Activated CD4-positive, alpha-beta T cell treated with anti-CD3 and anti-CD28 coated beads, Interleukin-2, amount 10 ng/mL, durations not matched to agents 7 days and 5 days (primary cell): Measurements from ENCODE around the gene BCL11B. TPM values are rescaled to one million over a fixed set of nuclear protein-coding genes. Genes with fewer than 3 reads are reported as not detected.

Experiments
- CTCF ChIA-PET: fragments of 350-600 bp; sonication (Branson Sonifier 250); formaldehyde crosslinking; loops from one replicate; lab custom pipeline; 2021; ENCODE audit warnings: antibody characterized with exemption; lab: Charles Lee
- POLR2A ChIA-PET: fragments of 350-600 bp; sonication (Branson Sonifier 250); formaldehyde crosslinking; loops from one replicate; lab custom pipeline; 2021; ENCODE audit warnings: antibody characterized with exemption; lab: Charles Lee
- DNase-seq: peaks from one replicate; pipeline ENCODE4 v3.0.0-alpha.2; 2020
- H3K27ac Mint-ChIP-seq: one replicate; pipeline ENCODE4 v1.8.0; 2021; ENCODE audit warnings: mild to moderate bottlenecking, moderate library complexity, mixed read lengths
- H3K27me3 Mint-ChIP-seq: one replicate; pipeline ENCODE4 v1.8.0; 2021; ENCODE audit warnings: mixed read lengths
- H3K36me3 Mint-ChIP-seq: one replicate; pipeline ENCODE4 v1.8.0; 2021; ENCODE audit warnings: low read depth, mixed read lengths
- H3K4me1 Mint-ChIP-seq: one replicate; pipeline ENCODE4 v1.8.0; 2021; ENCODE audit warnings: mixed read lengths
- H3K4me3 Mint-ChIP-seq: one replicate; pipeline ENCODE4 v1.8.0; 2021; ENCODE audit warnings: mild to moderate bottlenecking, moderate library complexity, mixed read lengths
- H3K9me3 Mint-ChIP-seq: one replicate; pipeline ENCODE4 v1.8.0; 2021; ENCODE audit warnings: mixed read lengths
- total RNA-seq, 2 experiments: library from RNA; stranded (reverse); gene quantifications; one replicate each; pipeline ENCODE4 v1.2.3, GENCODE V29; 2021

Gene BCL11B
- total RNA-seq, 2 experiments from 2014 or later: 115 to 116 TPM

- no peaks in the 10 kb centered on the region for H3K36me3 Mint-ChIP-seq
- H3K27me3 Mint-ChIP-seq: peaks cover 9% of the 10 kb centered on the region
- H3K9me3 Mint-ChIP-seq: no peaks in the 10 kb centered on the region
- no peak for DNase-seq
- H3K4me3 Mint-ChIP-seq: no peak overlapping the region
- no peak overlapping the region for H3K27ac Mint-ChIP-seq
- POLR2A ChIA-PET: no interaction called here
- H3K4me1 Mint-ChIP-seq: peaks cover 29% of the 10 kb centered on the region
- CTCF ChIA-PET: no interaction called here
These were observed 9.4 kb upstream of the BCL11B start for GRCh38 chr14:99281396-99281795.

DNA sequence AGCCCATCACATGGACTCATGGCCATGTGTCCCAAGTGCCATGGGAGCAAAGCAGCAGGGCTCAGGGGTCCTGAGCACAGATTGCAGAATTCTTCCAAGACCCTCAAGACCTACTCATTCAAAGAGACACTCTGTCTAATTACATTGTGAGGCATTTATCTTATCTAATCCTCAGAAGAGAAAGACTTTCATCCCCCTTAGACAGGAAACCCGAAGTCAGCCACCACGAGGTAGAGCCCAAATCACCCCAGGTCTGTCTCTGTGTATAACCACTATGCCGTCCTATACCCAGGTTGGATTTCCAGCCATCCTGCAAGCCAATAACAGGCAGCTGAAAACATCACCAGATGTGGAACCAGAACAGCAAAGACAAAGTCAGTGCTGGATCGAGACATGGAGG is 8.9 kb upstream of the BCL11B start:
- Mint-ChIP-seq H3K27ac (no peak overlapping the region), H3K36me3 (no peaks in the 10 kb centered on the region), H3K4me3 (no peak overlapping the region), H3K9me3 (no peaks in the 10 kb centered on the region), H3K4me1 (peaks cover 30% of the 10 kb centered on the region), H3K27me3 (peaks cover 12% of the 10 kb centered on the region)
- ChIA-PET CTCF (no interaction called here), POLR2A (no interaction called here)
- DNase-seq: no peak

- POLR2A ChIA-PET: no interaction called here
- Mint-ChIP-seq H3K36me3 (no peaks in the 10 kb centered on the region), H3K27ac (no peak overlapping the region), H3K4me1 (peaks cover 37% of the 10 kb centered on the region), H3K9me3 (no peaks in the 10 kb centered on the region), H3K4me3 (no peak overlapping the region), H3K27me3 (peaks cover 17% of the 10 kb centered on the region)
- CTCF ChIA-PET: no interaction called here
- DNase-seq: no peak
These were observed 8.2 kb upstream of the BCL11B start for GRCh38 chr14:99280066-99280731.

GRCh38 chr14:99278836-99279235 is 6.8 kb upstream of the BCL11B start:
- no peak for DNase-seq
- H3K36me3 Mint-ChIP-seq: no peaks in the 10 kb centered on the region
- H3K27me3 Mint-ChIP-seq: peaks cover 22% of the 10 kb centered on the region
- POLR2A ChIA-PET: no interaction called here
- peaks cover 45% of the 10 kb centered on the region for H3K4me1 Mint-ChIP-seq
- H3K9me3 Mint-ChIP-seq: no peaks in the 10 kb centered on the region
- H3K27ac Mint-ChIP-seq: no peak overlapping the region
- H3K4me3 Mint-ChIP-seq: no peak overlapping the region
- CTCF ChIA-PET: no interaction called here

DNA sequence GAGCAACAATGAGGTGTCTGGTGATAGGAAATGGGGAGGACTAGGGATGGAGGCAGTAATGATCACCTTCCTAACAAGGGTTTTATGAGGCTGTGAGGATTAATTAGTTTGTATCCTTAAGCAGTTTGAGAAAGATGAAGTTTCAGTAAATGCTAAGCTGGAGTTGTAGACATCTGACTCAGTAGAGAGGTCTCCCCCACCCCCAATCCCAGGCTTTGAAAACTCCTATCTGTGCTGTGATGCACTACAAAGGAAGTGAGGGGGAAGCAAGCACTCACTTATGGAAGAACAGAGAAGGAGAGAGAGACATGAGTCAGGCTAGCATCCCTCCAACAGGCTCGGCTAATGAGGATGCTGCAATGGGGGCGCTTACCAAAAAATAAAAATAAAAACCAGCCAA is 5.5 kb upstream of the BCL11B start:
- ChIA-PET POLR2A (interaction anchor here (0.7 kb wide), 2 partner anchors 57 to 323 kb away, joined by 3 to 4 read pairs; no protein-coding TSS in a partner anchor), CTCF (interaction anchor here (0.7 to 1.5 kb wide), 5 partner anchors 9 to 81 kb away, joined by 3 read pairs; no protein-coding TSS in a partner anchor)
- peaks cover 52% of the 10 kb centered on the region for H3K4me1 Mint-ChIP-seq
- H3K36me3 Mint-ChIP-seq: no peaks in the 10 kb centered on the region
- no peak for DNase-seq
- H3K27me3 Mint-ChIP-seq: peaks cover 22% of the 10 kb centered on the region
- no peaks in the 10 kb centered on the region for H3K9me3 Mint-ChIP-seq
- H3K4me3 Mint-ChIP-seq: no peak overlapping the region
- no peak overlapping the region for H3K27ac Mint-ChIP-seq

GRCh38 chr14:99276482-99276881 is 4.5 kb upstream of the BCL11B start:
- DNase-seq: no peak
- Mint-ChIP-seq H3K9me3 (no peaks in the 10 kb centered on the region), H3K4me3 (no peak overlapping the region), H3K27ac (no peak overlapping the region), H3K27me3 (peaks cover 22% of the 10 kb centered on the region), H3K4me1 (peaks cover 56% of the 10 kb centered on the region), H3K36me3 (peaks cover under 1% of the 10 kb centered on the region)
- CTCF ChIA-PET: interaction anchor here (0.6 to 1.5 kb wide), 4 partner anchors 10 to 1648 kb away, joined by 3 to 4 read pairs (median 3); no protein-coding TSS in a partner anchor
- POLR2A ChIA-PET: no interaction called here

GRCh38 chr14:99275222-99275584 is 3.2 kb upstream of the BCL11B start:
- no peak for DNase-seq
- H3K27ac Mint-ChIP-seq: no peak overlapping the region
- CTCF ChIA-PET: interaction anchor here (0.6 to 2.0 kb wide), 4 partner anchors 10 to 1106 kb away, joined by 3 to 9 read pairs (median 4); no protein-coding TSS in a partner anchor

GRCh38 chr14:99274346-99275221 is 2.6 kb upstream of the BCL11B start:
- peak overlapping the region; percentile 86 for H3K4me3 Mint-ChIP-seq
- peaks cover 8% of the 10 kb centered on the region for H3K36me3 Mint-ChIP-seq
- H3K4me1 Mint-ChIP-seq: peaks cover 46% of the 10 kb centered on the region
- peaks cover 22% of the 10 kb centered on the region for H3K27me3 Mint-ChIP-seq
- CTCF ChIA-PET: interaction anchor here (0.7 to 2.0 kb wide), 4 partner anchors 9 to 1105 kb away, joined by 3 to 9 read pairs (median 6); no protein-coding TSS in a partner anchor
- peak; percentile 60 for DNase-seq
- H3K9me3 Mint-ChIP-seq: no peaks in the 10 kb centered on the region
- peak overlapping the region; percentile 99 for H3K27ac Mint-ChIP-seq
- POLR2A ChIA-PET: interaction anchor here (0.5 kb wide), 1 partner anchor 130 kb away, joined by 3 read pairs; no protein-coding TSS in a partner anchor

More at GRCh38 chr14:99275222-99275584, 3.2 kb upstream of the BCL11B start:
- Mint-ChIP-seq H3K9me3 (no peaks in the 10 kb centered on the region), H3K27me3 (peaks cover 22% of the 10 kb centered on the region), H3K36me3 (peaks cover 5% of the 10 kb centered on the region), H3K4me1 (peaks cover 46% of the 10 kb centered on the region), H3K4me3 (peak overlapping the region; percentile 86)
- POLR2A ChIA-PET: no interaction called here

- H3K36me3 Mint-ChIP-seq: peaks cover 14% of the 10 kb centered on the region
- ChIA-PET CTCF (interaction anchor here (0.7 to 2.0 kb wide), 4 partner anchors 9 to 1104 kb away, joined by 3 to 9 read pairs (median 6); no protein-coding TSS in a partner anchor), POLR2A (no interaction called here)
- H3K9me3 Mint-ChIP-seq: no peaks in the 10 kb centered on the region
- peaks cover 22% of the 10 kb centered on the region for H3K27me3 Mint-ChIP-seq
- H3K4me3 Mint-ChIP-seq: peak overlapping the region; percentile 73
- no peak for DNase-seq
- peak overlapping the region; percentile 99 for H3K27ac Mint-ChIP-seq
- peaks cover 46% of the 10 kb centered on the region for H3K4me1 Mint-ChIP-seq
These were observed 1.9 kb upstream of the BCL11B start for GRCh38 chr14:99273766-99274345.

DNA sequence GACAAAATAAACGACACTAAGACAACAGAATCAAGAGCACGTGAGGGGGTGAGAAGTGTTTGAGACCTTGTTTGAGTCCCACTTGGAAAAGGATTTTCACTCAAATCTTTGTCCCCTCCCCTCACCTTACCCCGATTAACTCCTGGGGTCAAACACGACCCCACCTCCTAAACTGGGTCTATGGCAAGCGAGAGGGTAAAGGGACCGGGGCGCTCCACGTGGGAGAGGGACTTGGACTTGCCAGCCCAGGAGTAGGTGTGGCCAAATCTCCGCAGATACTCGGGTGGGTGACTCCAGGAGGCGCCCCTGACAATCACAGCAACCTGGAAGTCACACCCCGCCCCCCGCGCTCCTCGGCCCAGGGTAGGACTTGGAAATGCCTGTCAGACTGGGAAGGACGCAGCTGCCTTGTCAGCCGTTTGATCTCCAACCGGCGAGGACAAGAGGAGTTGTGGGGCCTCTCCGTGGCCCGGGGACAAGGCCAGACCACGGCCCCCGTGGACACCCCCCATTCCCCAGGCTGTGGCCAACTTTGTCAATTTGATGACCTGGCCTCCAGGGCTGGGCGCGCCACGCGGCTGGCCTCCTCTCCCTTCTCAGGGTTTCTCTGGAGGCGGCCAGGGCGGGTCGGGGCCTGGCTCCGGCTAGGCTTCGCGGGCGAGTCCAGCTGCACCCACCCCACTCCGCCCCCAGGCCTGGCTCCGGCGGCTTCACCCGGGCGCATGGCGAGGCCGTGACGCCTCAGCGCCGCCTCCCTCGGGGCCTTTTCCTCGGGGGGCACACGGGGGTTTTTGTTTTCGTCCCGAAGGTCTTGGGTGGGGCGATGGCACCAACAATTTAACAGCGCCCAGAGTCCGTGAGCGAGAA is 1.1 kb upstream of the BCL11B start:
- Mint-ChIP-seq H3K27me3 (peaks cover 21% of the 10 kb centered on the region), H3K27ac (peak overlapping the region; percentile 99), H3K4me1 (peaks cover 41% of the 10 kb centered on the region), H3K4me3 (peak overlapping the region; percentile 87), H3K9me3 (no peaks in the 10 kb centered on the region), H3K36me3 (peaks cover 21% of the 10 kb centered on the region)
- POLR2A ChIA-PET: no interaction called here
- CTCF ChIA-PET: interaction anchor here (1.1 to 2.1 kb wide), 8 partner anchors 9 to 321 kb away, joined by 3 to 12 read pairs (median 5); no protein-coding TSS in a partner anchor
- no peak for DNase-seq

DNA sequence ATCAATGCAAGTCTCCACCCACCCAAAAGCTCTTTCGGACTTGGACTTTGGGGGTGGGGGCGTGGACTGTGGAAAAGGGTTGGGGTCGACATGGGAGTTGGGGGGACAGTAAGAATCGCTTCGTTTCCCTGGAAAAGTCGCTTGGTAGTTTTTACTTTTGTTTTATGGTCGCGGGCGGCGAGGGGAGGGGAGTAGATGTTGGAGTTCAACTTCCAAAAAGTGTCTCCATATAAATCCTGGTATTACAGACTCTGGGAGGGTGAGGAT is 568 bp upstream of the BCL11B start:
- ChIA-PET POLR2A (interaction anchor here (0.6 to 2.0 kb wide), 2 partner anchors 10 to 85 kb away, joined by 4 to 13 read pairs; no protein-coding TSS in a partner anchor), CTCF (interaction anchor here (1.0 to 2.1 kb wide), 12 partner anchors 9 to 1295 kb away, joined by 3 to 12 read pairs (median 4); no protein-coding TSS in a partner anchor)
- Mint-ChIP-seq H3K4me1 (peaks cover 35% of the 10 kb centered on the region), H3K27me3 (peaks cover 20% of the 10 kb centered on the region), H3K27ac (peak overlapping the region; percentile 99), H3K4me3 (peak overlapping the region; percentile 87), H3K36me3 (peaks cover 27% of the 10 kb centered on the region), H3K9me3 (no peaks in the 10 kb centered on the region)
- DNase-seq: no peak
